GM18511 (cell line): ENCODE results near the gene ZNF728.
"Not testable (repeated sequence)": the region's sequence is repeated elsewhere in the genome, so short reads cannot be mapped to it uniquely, and the experiment has no call there.

Source experiments
- ATAC-seq: cut with Tn5 transposase; IDR thresholded peaks from one replicate; pipeline ENCODE4 v1.9.1; 2021; ENCODE audit warnings: mild to moderate bottlenecking, moderate library complexity; ENCODE audit not compliant: unreplicated experiment

The ZNF728 gene

GRCh38 chr19:23002690-23003422, at the start of gene ZNF728:
Gene ZNF728 (minus strand): TSS chr19:23003176. CDS start chr19:23003030, 146 bp downstream.
- ATAC-seq, result no peak

DNA sequence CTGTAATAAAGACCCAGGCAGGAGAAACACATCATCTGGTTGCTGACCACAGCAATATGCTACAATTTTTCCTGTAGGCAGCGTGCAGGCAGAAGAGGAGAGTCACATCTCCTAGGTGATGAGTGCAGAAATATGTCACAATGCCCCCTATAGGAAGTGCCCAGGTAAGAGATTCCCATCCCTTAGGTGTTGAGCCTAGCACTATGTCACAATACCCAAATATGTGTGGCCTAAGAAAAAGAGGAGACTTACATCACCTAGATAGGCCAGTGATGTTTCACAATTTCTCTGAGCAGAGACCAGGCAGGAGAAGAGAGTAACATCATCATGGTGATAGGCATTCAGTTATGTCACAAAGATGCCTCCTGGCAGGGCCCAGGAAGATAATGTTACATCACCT, 49.4 kb upstream of the ZNF728 start:
- ATAC-seq, result no peak

- no peak for ATAC-seq
Measured at GRCh38 chr19:23049256-23049655, 46.3 kb upstream of the ZNF728 start.

DNA sequence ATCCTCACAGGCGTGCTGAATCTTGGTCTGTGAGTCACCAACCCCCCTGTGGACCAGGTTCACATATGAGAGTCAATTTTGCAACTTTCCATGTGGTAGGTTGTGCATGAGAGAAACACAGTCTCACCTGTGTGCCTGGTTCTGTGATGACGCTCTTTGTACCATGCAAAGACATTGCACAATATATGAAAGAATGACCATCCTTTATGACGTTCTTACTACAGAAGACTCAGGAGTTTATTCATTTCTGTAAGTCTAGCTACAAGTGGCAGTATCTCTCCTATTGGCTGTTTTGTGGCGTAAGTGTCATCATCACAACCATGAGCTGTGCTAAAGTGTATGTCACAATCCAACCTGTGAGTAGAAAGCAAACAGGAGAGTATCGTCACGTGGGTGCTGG, 43.8 kb upstream of the ZNF728 start:
- ATAC-seq, result no peak

- no peak for ATAC-seq
Measured at GRCh38 chr19:23033721-23034120, 30.7 kb upstream of the ZNF728 start.

DNA sequence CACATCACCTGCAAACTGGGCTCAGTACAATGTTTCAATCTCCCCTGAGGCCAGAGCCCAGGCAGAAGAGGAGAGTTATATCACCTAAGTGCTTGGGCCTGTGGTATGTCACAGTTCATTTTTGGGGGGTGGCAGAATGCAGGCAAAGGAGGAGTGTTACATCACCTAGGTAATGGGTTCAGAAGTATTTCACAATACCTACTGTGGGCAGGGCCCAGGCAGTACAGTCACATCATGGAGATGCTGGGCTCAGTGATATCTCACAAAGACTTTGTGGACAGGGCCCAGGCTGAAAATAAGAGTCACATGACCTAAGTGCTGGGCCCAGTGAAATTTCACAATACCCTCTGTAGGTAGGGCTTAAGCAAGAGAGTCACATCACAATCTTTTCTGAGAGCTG, 12.7 kb upstream of the ZNF728 start:
- ATAC-seq, result no peak

DNA sequence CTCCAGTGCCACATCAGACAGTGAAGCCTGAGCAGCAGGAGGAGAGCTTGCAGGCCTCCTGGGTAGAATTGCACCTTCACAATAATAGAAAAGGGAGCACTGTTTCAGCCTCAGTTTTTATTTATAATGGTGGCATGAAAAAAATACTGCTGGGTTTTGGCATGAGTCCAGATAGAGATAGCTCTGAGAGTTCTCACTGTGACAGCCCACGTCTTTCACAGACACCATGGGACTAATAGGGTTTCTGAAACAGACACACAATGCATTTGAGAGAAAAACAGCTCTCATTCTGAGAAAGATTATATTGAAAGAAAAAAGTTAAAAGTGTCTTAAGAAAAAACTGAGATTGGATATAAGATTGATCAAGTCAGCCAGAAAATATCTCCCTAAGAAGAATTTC, 8.0 kb downstream of the ZNF728 start:
- not testable (repeated sequence) for ATAC-seq

GRCh38 chr19:22976248-22976647, 26.7 kb downstream of the ZNF728 start:
- ATAC-seq, result no peak

DNA sequence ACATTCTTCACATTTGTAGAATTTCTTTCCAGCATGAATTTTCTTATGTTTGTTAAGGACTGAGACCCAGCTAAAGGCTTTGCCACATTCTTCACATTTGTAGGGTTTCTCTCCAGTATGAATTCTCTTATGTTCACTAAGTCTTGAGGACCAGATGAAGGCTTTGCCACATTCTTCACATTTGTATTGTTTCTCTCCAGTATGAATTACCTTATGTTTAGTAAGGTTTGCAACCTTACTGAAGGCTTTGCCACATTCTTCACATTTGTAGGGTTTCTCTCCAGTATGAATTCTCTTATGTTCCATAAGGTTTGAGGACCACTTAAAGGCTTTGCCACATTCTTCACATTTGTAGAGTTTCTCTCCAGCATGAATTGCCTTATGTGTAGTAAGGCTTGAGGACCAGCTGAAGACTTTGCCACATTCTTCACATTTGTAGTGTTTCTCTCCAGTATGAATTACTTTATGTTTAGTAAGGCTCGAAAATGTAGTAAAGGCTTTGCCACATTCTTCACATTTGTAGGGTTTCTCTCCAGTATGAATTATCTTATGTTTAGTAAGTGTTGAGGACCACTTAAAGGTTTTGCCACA, 27.3 kb downstream of the ZNF728 start:
- ATAC-seq, result not testable (repeated sequence)

DNA sequence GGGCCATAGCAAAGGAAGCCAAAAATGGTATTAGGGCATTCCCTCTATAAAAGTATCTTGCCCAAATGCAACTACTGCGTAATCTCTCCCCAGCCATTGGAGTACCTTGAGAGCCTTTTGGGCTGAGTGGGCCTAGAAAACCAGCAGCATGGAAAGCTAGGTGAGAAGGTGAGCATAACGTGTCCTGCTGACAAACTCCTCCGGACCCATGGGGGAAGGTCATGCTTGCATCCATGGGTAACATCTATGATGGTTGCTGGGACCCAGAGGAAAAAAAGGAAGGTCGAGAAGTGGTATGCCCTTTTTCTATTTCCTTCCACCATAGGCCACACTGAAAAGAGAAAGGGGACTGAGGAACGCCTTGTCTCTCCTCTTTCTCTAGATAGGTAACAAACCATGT, 57.4 kb downstream of the ZNF728 start:
- ATAC-seq, result no peak

DNA sequence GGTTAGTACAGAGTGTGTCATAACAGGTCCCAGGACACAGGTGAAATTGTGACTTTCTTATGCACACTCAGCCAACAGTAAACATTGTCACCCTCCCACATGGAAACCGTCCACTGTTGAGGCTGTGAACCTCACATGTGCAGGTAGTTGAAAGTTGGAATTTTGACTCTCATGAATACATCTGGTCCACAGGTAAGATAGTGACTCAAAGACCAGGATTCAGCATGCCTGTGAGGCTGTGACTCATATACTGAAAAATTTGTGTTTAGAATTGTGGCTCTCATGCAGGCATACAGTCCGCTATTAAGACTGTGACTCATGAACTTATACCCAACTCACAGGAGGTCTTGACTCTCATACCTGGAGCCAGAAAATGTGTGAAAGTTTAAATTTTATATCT, 67.8 kb downstream of the ZNF728 start:
- no peak for ATAC-seq

DNA sequence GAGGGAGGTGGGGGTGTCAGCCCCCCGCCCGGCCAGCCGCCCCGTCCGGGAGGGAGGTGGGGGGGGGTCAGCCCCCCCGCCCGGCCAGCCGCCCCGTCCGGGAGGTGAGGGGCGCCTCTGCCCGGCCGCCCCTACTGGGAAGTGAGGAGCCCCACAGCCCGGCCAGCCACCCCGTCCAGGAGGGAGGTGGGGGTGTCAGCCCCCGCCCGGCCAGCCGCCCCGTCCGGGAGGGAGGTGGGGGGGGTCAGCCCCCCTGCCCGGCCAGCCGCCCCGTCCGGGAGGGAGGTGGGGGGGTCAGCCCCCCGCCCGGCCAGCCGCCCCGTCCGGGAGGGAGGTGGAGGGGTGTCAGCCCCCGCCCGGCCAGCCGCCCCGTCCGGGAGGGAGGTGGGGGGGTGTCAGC, 75.4 kb downstream of the ZNF728 start:
- ATAC-seq, result not testable (repeated sequence)

DNA sequence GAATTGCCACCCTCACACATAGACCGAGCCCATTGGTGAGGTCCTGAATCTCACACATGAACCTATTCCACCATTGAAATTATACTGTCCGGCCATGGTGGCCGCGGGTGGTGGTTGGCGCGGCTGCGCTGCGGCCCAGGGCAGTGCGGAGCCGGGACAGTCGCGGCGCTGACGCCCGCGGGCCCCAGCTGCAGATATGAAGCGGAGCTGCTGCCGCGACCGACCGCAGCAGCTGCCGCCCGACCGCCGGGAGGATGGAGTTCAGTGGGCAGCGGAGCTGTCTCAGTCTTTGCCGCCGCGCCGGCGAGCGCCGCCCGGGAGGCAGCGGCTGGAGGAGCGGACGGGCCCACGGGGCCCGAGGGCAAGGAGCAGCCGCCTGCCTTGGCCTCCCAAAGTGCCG, 77.8 kb downstream of the ZNF728 start:
- not testable (repeated sequence) for ATAC-seq
